Small intestine (tissue), 7 donors: Measurements from ENCODE around the gene RITA1. TPM values are rescaled to one million over a fixed set of nuclear protein-coding genes. Genes with fewer than 3 reads are reported as not detected.

ENCODE experiments used
- DNase-seq, 2 donors: peaks; one replicate each; pipeline versions ENCODE4 v3.0.0 to v3.0.0-alpha.2; 2013
- FAIRE-seq: peaks from 2 replicates; lab custom pipeline; 2012; peaks lifted over from hg19 to GRCh38; lab: Jason Lieb, UNC
- H3K27ac ChIP-seq, 3 donors: one replicate each; pipeline ENCODE4 v1.5.1; 2013; ENCODE audit warnings: low read length in 2 of 3, mild to moderate bottlenecking in 2 of 3, control low read depth in 1 of 3, inconsistent platforms in 1 of 3, low read depth in 1 of 3, moderate library complexity in 1 of 3
- H3K27me3 ChIP-seq, 3 donors: one replicate each; pipeline ENCODE4 v1.6.1; 2013; ENCODE audit warnings: low read length in 3 of 3, inconsistent platforms in 1 of 3; ENCODE audit not compliant: control insufficient read depth in 3 of 3, insufficient read depth in 3 of 3
- H3K36me3 ChIP-seq, 3 donors: one replicate each; pipeline ENCODE4 v1.6.1; 2013; ENCODE audit warnings: low read length in 3 of 3, inconsistent platforms in 1 of 3, low read depth in 1 of 3, mild to moderate bottlenecking in 1 of 3, moderate library complexity in 1 of 3; ENCODE audit not compliant: control insufficient read depth in 3 of 3, insufficient read depth in 2 of 3
- H3K4me1 ChIP-seq, 3 donors: one replicate each; pipeline ENCODE4 v1.6.1; 2013; ENCODE audit warnings: low read length in 2 of 3, inconsistent platforms in 1 of 3, low read depth in 1 of 3, mild to moderate bottlenecking in 1 of 3, moderate library complexity in 1 of 3; ENCODE audit not compliant: control insufficient read depth in 3 of 3, insufficient read depth in 2 of 3
- H3K4me3 ChIP-seq, 3 donors: one replicate each; pipeline ENCODE4 v1.5.1; 2013; ENCODE audit warnings: low read length in 3 of 3, control low read depth in 1 of 3, inconsistent platforms in 1 of 3, low read depth in 1 of 3, mild to moderate bottlenecking in 1 of 3, moderate library complexity in 1 of 3
- H3K9me3 ChIP-seq, 2 donors: one replicate each; pipeline ENCODE4 v1.6.1; 2013; ENCODE audit warnings: low read depth in 1 of 2, low read length in 1 of 2; ENCODE audit not compliant: control insufficient read depth in 2 of 2, insufficient read depth in 1 of 2
- WGBS, 3 donors: extraction: QIAGEN DNeasy Blood & Tissue Kit; methylation state at CpG; one replicate each; pipeline ENCODE4 v1.1.7; 2013; 5-methylcytosine and 5-hydroxymethylcytosine counted together
- polyA plus RNA-seq, 4 donors: library from polyadenylated mRNA; stranded (reverse) in 3 of 4; unstranded in 1 of 4; fragments of 200-250 nt in 3 of 4; fragments of 120-200 nt in 1 of 4; gene quantifications; one replicate each; pipeline versions ENCODE4 v1.2.1 to v1.2.3, GENCODE V29; 2013
- donor health status: healthy with polysubstance abuse.
- donor health status: control.
- donor health status: control.
- donor health status: Bipolar disorder and iron deficiency.
- donor health status: healthy.

RITA1 gene
- polyA plus RNA-seq, 4 donors = 15.2 to 31.5 (median 19.7) TPM

GRCh38 chr12:113167868-113168267, 17.7 kb upstream of the RITA1 start:
- Histone ChIP-seq H3K27ac (no peak overlapping the region), H3K4me1 (peaks cover 0 to 2% (median 0%) of the 10 kb centered on the region in 3 donors), H3K9me3 (no peaks in the 10 kb centered on the region), H3K4me3 (no peak overlapping the region), H3K36me3 (peaks cover 32 to 91% (median 35%) of the 10 kb centered on the region in 3 donors), H3K27me3 (no peaks in the 10 kb centered on the region)
- no peak for FAIRE-seq
- 93 to 99% (median 95%) methylated on average over 9 to 10 of the region's 10 CpGs for WGBS, 3 donors
- DNase-seq = no peak

GRCh38 chr12:113169697-113170096, 15.8 kb upstream of the RITA1 start:
- FAIRE-seq = no peak
- no peaks in the 10 kb centered on the region for H3K9me3 ChIP-seq
- H3K4me3 ChIP-seq = no peak overlapping the region
- no peaks in the 10 kb centered on the region for H3K27me3 ChIP-seq
- H3K36me3 ChIP-seq = peaks cover 30 to 91% (median 34%) of the 10 kb centered on the region in 3 donors
- H3K4me1 ChIP-seq = peaks cover 0 to 5% (median 0%) of the 10 kb centered on the region in 3 donors
- DNase-seq = no peak
- H3K27ac ChIP-seq = no peak overlapping the region
- 93 to 97% (median 96%) methylated on average over 13 of the region's 13 CpGs for WGBS, 3 donors

- no peak overlapping the region for H3K27ac ChIP-seq
- peaks cover 0 to 5% (median 0%) of the 10 kb centered on the region in 3 donors for H3K4me1 ChIP-seq
- no peaks in the 10 kb centered on the region for H3K9me3 ChIP-seq
- H3K36me3 ChIP-seq = peaks cover 29 to 90% (median 30%) of the 10 kb centered on the region in 3 donors
- 84 to 96% (median 93%) methylated on average over 5 of the region's 5 CpGs for WGBS, 3 donors
- H3K4me3 ChIP-seq = no peak overlapping the region
- H3K27me3 ChIP-seq = no peaks in the 10 kb centered on the region
- no peak for FAIRE-seq
- no peak for DNase-seq
Measured at GRCh38 chr12:113170457-113170856, 15.1 kb upstream of the RITA1 start.

GRCh38 chr12:113170926-113171325, 14.6 kb upstream of the RITA1 start:
- H3K27ac ChIP-seq = no peak overlapping the region
- no peak overlapping the region for H3K4me3 ChIP-seq
- FAIRE-seq = no peak
- H3K27me3 ChIP-seq = no peaks in the 10 kb centered on the region
- 84 to 98% (median 97%) methylated on average over 4 of the region's 4 CpGs for WGBS, 3 donors
- DNase-seq = no peak
- H3K9me3 ChIP-seq = no peaks in the 10 kb centered on the region
- peaks cover 0 to 5% (median 0%) of the 10 kb centered on the region in 3 donors for H3K4me1 ChIP-seq
- peaks cover 26 to 85% (median 30%) of the 10 kb centered on the region in 3 donors for H3K36me3 ChIP-seq

GRCh38 chr12:113171543-113171942, 14.0 kb upstream of the RITA1 start:
- DNase-seq = no peak
- Histone ChIP-seq H3K36me3 (peaks cover 26 to 85% (median 26%) of the 10 kb centered on the region in 3 donors), H3K27me3 (no peaks in the 10 kb centered on the region), H3K4me1 (peaks cover 0 to 5% (median 0%) of the 10 kb centered on the region in 3 donors), H3K27ac (no peak overlapping the region), H3K9me3 (no peaks in the 10 kb centered on the region), H3K4me3 (no peak overlapping the region)
- FAIRE-seq = no peak
- WGBS, 3 donors = 94 to 98% (median 96%) methylated on average over 9 of the region's 9 CpGs

- Histone ChIP-seq H3K36me3 (peaks cover 26 to 89% (median 30%) of the 10 kb centered on the region in 3 donors), H3K27ac (no peak overlapping the region), H3K4me3 (no peak overlapping the region), H3K4me1 (peaks cover 0 to 5% (median 0%) of the 10 kb centered on the region in 3 donors), H3K9me3 (peaks cover 0 to 2% of the 10 kb centered on the region in 2 donors), H3K27me3 (no peaks in the 10 kb centered on the region)
- no peak for DNase-seq
- no peak for FAIRE-seq
- 95 to 98% (median 97%) methylated on average over 20 of the region's 20 CpGs for WGBS, 3 donors
Measured at GRCh38 chr12:113172185-113172584, 13.3 kb upstream of the RITA1 start.

- WGBS, 3 donors = 71 to 82% (median 78%) methylated on average over 7 of the region's 7 CpGs
- peaks cover 27 to 86% (median 36%) of the 10 kb centered on the region in 3 donors for H3K36me3 ChIP-seq
- DNase-seq = peak in 1 of 2 donors; percentile 45
- FAIRE-seq = no peak
- no peak overlapping the region for H3K27ac ChIP-seq
- no peaks in the 10 kb centered on the region for H3K27me3 ChIP-seq
- peaks cover 0 to 5% (median 0%) of the 10 kb centered on the region in 3 donors for H3K4me1 ChIP-seq
- no peak overlapping the region for H3K4me3 ChIP-seq
- H3K9me3 ChIP-seq = peaks cover 0 to 3% of the 10 kb centered on the region in 2 donors
Measured at GRCh38 chr12:113173081-113173698, 12.3 kb upstream of the RITA1 start.

- no peak overlapping the region for H3K27ac ChIP-seq
- FAIRE-seq = no peak
- H3K36me3 ChIP-seq = peaks cover 33 to 85% (median 39%) of the 10 kb centered on the region in 3 donors
- peak; percentile 53 to 71 for DNase-seq
- H3K27me3 ChIP-seq = no peaks in the 10 kb centered on the region
- WGBS, 3 donors = 52 to 57% (median 56%) methylated on average over 26 to 32 of the region's 32 CpGs
- H3K9me3 ChIP-seq = peaks cover 0 to 3% of the 10 kb centered on the region in 2 donors
- H3K4me3 ChIP-seq = no peak overlapping the region
- peaks cover 0 to 5% (median 0%) of the 10 kb centered on the region in 3 donors for H3K4me1 ChIP-seq
Measured at GRCh38 chr12:113174461-113175384, 10.8 kb upstream of the RITA1 start.
